SIG-M5 treated with dmso at 0.1 percent for 504 hours (cell line): Measurements from ENCODE around the gene ZNF695.

ENCODE experiments used
- DNase-seq: peaks from one replicate; lab custom pipeline; 2025; ENCODE audit not compliant: unreplicated experiment; lab: John Stamatoyannopoulos, UW

Gene ZNF695

DNA sequence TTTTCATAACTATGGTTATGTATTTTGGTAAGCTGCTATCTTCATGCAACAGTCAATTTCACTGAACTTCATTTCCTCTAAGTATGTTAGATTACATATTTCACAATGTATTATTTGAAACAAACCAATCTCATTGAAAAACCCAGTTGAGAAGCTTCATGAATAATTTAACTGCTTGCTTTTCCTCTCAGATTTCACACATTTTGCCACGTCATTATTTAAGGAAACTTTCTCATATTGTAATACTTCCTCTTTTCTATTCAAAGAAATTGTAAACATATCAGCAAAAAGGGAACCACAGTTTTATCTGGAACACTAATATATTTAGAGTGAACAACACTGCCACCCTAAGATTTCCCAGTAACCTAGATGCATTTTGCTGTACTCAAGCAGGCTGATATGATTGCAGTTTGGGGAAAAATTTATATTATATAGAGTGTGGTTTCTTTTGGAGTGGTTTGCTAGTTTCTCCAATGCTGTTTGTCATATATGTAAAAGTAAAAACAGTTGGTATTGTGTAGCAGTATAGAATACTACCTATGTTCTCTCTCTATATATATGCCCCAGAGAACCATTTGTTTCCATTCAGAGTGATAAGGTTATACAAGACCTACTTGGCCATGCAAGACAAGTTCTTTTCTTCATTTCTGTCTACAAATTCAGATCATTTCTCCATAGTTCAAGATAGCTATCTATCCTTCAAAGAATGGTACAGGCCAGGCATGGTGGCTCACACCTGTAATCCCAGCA, 47.7 kb downstream of the ZNF695 start:
- DNase-seq: peak; percentile 98

DNA sequence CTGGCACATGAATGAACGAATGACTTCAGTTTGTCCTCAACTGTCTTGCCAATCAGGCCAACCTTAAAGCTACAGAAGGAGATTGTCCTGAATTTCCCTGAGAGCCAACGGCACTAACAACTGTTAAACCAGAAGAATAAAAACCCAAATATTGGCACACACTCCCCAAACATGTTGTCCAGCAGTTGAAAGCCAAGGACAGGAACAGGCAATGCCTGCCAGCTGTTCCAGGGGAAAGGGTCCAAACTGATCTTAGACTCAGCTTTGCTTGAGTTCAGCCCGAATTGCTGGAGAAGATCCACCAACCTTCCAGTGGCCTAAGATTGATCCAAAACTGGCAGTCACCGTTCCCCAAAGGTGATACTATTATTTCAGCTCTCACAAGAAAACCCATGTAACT, 53.7 kb downstream of the ZNF695 start:
- no peak for DNase-seq

DNA sequence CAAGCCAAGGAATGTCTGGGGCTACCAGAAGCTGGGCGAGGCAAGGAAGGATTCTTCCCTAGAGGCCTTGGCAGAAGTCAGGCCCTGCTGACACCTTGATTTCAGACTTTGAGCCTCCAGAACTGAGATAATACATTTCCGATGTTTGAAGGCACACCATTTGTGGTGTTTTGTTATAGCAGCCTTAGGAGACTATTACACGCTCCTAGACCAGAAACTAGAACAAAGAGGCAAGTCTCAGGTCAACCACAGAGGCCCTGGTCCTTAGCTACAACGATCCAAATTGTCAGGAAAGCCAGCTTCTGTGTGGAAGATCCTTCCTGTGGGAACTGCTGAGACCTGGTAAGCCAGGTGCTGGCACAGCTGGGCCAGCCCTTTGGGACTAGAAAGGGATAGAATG, 56.4 kb downstream of the ZNF695 start:
- DNase-seq: no peak

DNA sequence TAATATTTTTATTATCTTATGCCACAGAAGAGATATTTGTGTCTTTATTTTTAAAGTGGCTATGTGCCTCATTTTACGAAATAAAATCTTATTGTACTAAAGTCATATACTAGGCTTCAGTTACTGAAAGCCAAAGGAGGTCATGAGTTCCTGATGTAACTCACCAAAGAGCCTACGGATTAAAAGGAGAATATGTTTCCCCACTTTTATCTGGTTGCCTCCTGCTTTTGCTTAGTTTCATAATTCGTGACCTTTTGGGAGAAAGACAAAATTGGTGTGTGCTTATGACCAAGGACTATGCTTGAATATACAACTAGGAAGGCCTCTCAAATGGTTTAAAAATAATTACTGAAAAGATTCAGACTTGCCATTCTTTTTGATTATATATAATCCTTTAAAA, 57.9 kb downstream of the ZNF695 start:
- no peak for DNase-seq

DNA sequence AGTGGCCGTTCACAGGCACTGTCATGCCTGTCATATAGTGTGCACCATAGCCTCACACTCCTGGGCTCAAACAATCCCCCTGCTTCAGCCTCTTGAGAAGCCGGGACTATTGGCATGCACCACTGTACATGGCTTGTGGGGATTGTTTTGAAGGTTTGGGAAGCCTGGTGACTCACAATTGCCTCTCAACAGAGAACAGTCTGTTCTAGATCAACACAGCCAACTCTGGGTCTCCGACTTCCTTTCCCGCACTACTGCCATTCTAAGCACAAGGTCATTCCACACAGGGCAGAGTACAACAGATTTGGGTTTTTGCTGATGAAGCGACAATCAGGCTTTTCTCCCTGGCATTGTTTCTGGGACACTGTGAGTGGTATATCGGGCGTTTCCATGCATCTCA, 60.6 kb downstream of the ZNF695 start:
- no peak for DNase-seq

DNA sequence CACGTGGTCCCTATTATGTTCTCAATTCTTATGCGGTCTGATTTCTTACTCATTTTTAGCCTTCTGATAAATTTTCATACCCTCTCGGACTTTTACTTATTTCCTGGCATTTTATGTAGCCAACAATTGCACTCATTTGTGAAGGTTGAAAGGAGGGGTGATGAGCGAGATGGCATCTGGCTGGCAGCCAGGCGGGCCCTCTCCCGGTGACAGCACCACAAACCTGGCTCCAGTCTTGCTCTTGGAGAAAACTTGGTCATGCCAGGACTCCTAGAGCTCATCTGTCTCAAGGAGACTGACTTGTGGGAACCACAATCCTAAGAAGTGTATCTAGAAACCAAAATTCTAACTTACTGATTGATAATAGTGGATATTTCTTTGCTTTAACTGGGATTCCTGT, 61.5 kb downstream of the ZNF695 start:
- DNase-seq: no peak
